K562 (cell line): ENCODE results near the gene SYNE2. TPM values are rescaled to one million over a fixed set of nuclear protein-coding genes. Genes with fewer than 3 reads are reported as not detected.

Source experiments
- ATAC-seq: fragments of 200-7000 bp; cut with Tn5 transposase; 3 replicates; pipeline ENCODE4 v1.9.1; 2020; ENCODE audit warnings: moderate library complexity
- BruUV-seq: library from RNA; stranded (reverse); fragments of 400-500 nt; replicated peaks from 2 replicates; lab custom pipeline; 2021; lab: Mats Ljungman, UMichigan
- CTCF ChIA-PET: fragments of 300-600 bp; formaldehyde crosslinking; extraction: SDS; loops from one replicate; lab custom pipeline; 2021; ENCODE audit warnings: low intra/inter-chr PET ratio; lab: Yijun Ruan, JAX
- POLR2A ChIA-PET: fragments of 300-600, 350-650 bp; sonication (Branson Sonifier 250); formaldehyde crosslinking; extraction: SDS; loops from one replicate; lab custom pipeline; 2021; ENCODE audit warnings: antibody characterized with exemption, inconsistent platforms; lab: Yijun Ruan, JAX
- DNase-seq, 4 experiments: peaks; one replicate each; pipeline versions ENCODE4 v3.0.0 to v3.0.0-alpha.2; 2011 to 2018; ENCODE audit warnings: low spot score in 3 of 4, mixed read lengths in 3 of 4; ENCODE audit errors: extremely low read depth in 1 of 4
- FAIRE-seq: peaks from 2 replicates; lab custom pipeline; 2011; peaks lifted over from hg19 to GRCh38; lab: Jason Lieb, UNC
- H2AFZ ChIP-seq: 2 replicates; pipeline ENCODE4 v1.6.0; 2011; ENCODE audit warnings: low read depth, low read length, control low read depth, inconsistent platforms
- H3K27ac ChIP-seq: fragments of 200-600 bp; 3 replicates; pipeline ENCODE4 v1.8.0; 2011; ENCODE audit warnings: low read depth, mild to moderate bottlenecking, control low read depth, inconsistent platforms, low read length, moderate library complexity, mixed read lengths; ENCODE audit errors: extremely low read depth
- H3K27me3 ChIP-seq, 2 experiments: fragments of 300-600 bp in 1 of 2; 2 replicates in 1 of 2; 3 replicates in 1 of 2; pipeline versions ENCODE4 v1.6.0 to v1.8.0; 2011; ENCODE audit warnings: inconsistent platforms in 2 of 2, low read length in 2 of 2, mild to moderate bottlenecking in 1 of 2, mixed read lengths in 1 of 2, moderate library complexity in 1 of 2; ENCODE audit not compliant: control insufficient read depth in 2 of 2, insufficient read depth in 2 of 2
- H3K36me3 ChIP-seq: fragments of 300-600 bp; 3 replicates; pipeline ENCODE4 v1.8.0; 2011; ENCODE audit warnings: mild to moderate bottlenecking, low read length, inconsistent platforms; ENCODE audit not compliant: control insufficient read depth, insufficient read depth
- H3K4me1 ChIP-seq, 2 experiments: fragments of 200-600 bp in 1 of 2; replicated peaks in 1 of 2; 2 replicates in 1 of 2; 3 replicates in 1 of 2; pipeline versions ENCODE4 v1.5.1 to v1.8.0; 2011; ENCODE audit warnings: inconsistent platforms in 2 of 2, low read length in 2 of 2, mild to moderate bottlenecking in 1 of 2, mixed read lengths in 1 of 2, moderate library complexity in 1 of 2; ENCODE audit not compliant: control insufficient read depth in 2 of 2, insufficient read depth in 2 of 2
- H3K4me2 ChIP-seq: 2 replicates; pipeline ENCODE4 v1.6.1; 2011; ENCODE audit warnings: low read length, control low read depth, inconsistent platforms, mixed read lengths; ENCODE audit not compliant: insufficient read depth
- H3K4me3 ChIP-seq: fragments of 200-600 bp; sonication (generic), shearing (Covaris generic); 2 replicates; pipeline ENCODE4 v1.5.1; 2016; ENCODE audit warnings: control low read depth, inconsistent platforms
- H3K79me2 ChIP-seq: fragments of 200-600 bp; 3 replicates; pipeline ENCODE4 v1.8.0; 2011; ENCODE audit warnings: low read length, inconsistent platforms; ENCODE audit not compliant: control insufficient read depth, insufficient read depth
- H3K9ac ChIP-seq, 2 experiments: 2 replicates each; pipeline versions ENCODE4 v1.6.0 to v1.6.1; 2011; ENCODE audit warnings: low read depth in 2 of 2, low read length in 2 of 2, control low read depth in 1 of 2, inconsistent platforms in 1 of 2, mild to moderate bottlenecking in 1 of 2, mixed read lengths in 1 of 2; ENCODE audit not compliant: insufficient read depth in 1 of 2
- H3K9me1 ChIP-seq: one replicate; pipeline ENCODE4 v1.6.0; 2011; ENCODE audit warnings: inconsistent platforms, mild to moderate bottlenecking, low read length, moderate library complexity; ENCODE audit not compliant: control insufficient read depth, insufficient read depth
- H3K9me3 ChIP-seq: replicated peaks from 2 replicates; pipeline ENCODE4 v1.5.1; 2011; ENCODE audit warnings: low read depth, low read length, inconsistent platforms; ENCODE audit not compliant: control insufficient read depth, insufficient read depth
- H4K20me1 ChIP-seq: replicated peaks from 2 replicates; pipeline ENCODE4 v1.6.1; 2011; ENCODE audit warnings: low read length, inconsistent platforms, mixed read lengths; ENCODE audit not compliant: control insufficient read depth, insufficient read depth
- DMBX1 ChIP-seq: fragments of 250-450 bp; sonication (Bioruptor Pico); IDR thresholded peaks from 2 replicates; pipeline ENCODE4 v1.8.0; 2022; ENCODE audit warnings: inconsistent platforms, mild to moderate bottlenecking, moderate library complexity, borderline replicate concordance
- HDGF ChIP-seq: fragments of 450-650 bp; IDR thresholded peaks from 2 replicates; pipeline ENCODE4 v1.6.1; 2016
- HMG20B ChIP-seq: fragments of 250-450 bp; sonication (Bioruptor Pico); IDR thresholded peaks from 2 replicates; pipeline ENCODE4 v1.5.0; 2021; ENCODE audit warnings: mild to moderate bottlenecking
- NCOA2 ChIP-seq, 2 experiments: fragments of 450-650 bp; IDR thresholded peaks; 2 replicates each; pipeline ENCODE4 v1.6.1; 2018; ENCODE audit warnings: mild to moderate bottlenecking in 2 of 2, moderate library complexity in 1 of 2; ENCODE audit not compliant: partially characterized antibody in 2 of 2
- SP2 ChIP-seq: IDR thresholded peaks from 2 replicates; pipeline ENCODE4 v1.6.1; 2011; ENCODE audit warnings: mild to moderate bottlenecking, low read depth, low read length, moderate library complexity; ENCODE audit not compliant: poor library complexity, severe bottlenecking; ENCODE audit errors: extremely low read depth
- SRF ChIP-seq, 2 experiments: fragments of 250-450, 450-650 bp in 1 of 2; sonication (Bioruptor Pico) in 1 of 2; sonication (generic) in 1 of 2; formaldehyde crosslinking; IDR thresholded peaks; 2 replicates each; pipeline versions ENCODE4 v1.5.0 to v1.5.1; 2020 to 2022; ENCODE audit warnings: mild to moderate bottlenecking in 1 of 2, missing genetic modification reagents in 1 of 2
- TOE1 ChIP-seq, 2 experiments: fragments of 450-650 bp in 1 of 2; sonication (generic) in 1 of 2; formaldehyde crosslinking in 1 of 2; IDR thresholded peaks; 2 replicates each; pipeline versions ENCODE4 v1.7.1 to v1.8.0; 2016 to 2022; ENCODE audit warnings: borderline replicate concordance in 2 of 2, mild to moderate bottlenecking in 2 of 2, antibody characterized with exemption in 1 of 2, inconsistent platforms in 1 of 2, low read depth in 1 of 2, missing genetic modification reagents in 1 of 2, moderate library complexity in 1 of 2
- ZNF444 ChIP-seq: fragments of 250-450 bp; sonication (Bioruptor Pico); IDR thresholded peaks from 2 replicates; pipeline ENCODE4 v1.4.0; 2020; ENCODE audit warnings: mild to moderate bottlenecking, moderate library complexity
- WGBS: fragments of 100-300 bp; shearing (Covaris generic); methylation state at CpG from one replicate; pipeline ENCODE4 v1.1.6; 2016; ENCODE audit warnings: low coverage, mixed read lengths; ENCODE audit not compliant: insufficient coverage; ENCODE audit errors: missing lambda C conversion rate; 5-methylcytosine and 5-hydroxymethylcytosine counted together
- in situ Hi-C: fragments of 300-500 bp; cut with MboI; formaldehyde crosslinking; loops from 4 replicates; pipeline ENCODE4 v1.15.0; 2018; ENCODE audit warnings: inconsistent platforms, mixed read lengths
- intact Hi-C: fragments of 100-400 bp; cut with micrococcal nuclease; formaldehyde crosslinking; loops from 2 replicates; pipeline ENCODE4 v1.14.2; 2022
- polyA plus RNA-seq, 8 experiments: library from polyadenylated mRNA; depleted of rRNA in 4 of 8; stranded (reverse) in 5 of 8; unstranded in 3 of 8; fragments of >200 nt; fragmentation: Nextera tagmentation in 2 of 8; fragmentation: Illumina TruSeq in 1 of 8; extraction: Ambion mirVana in 2 of 8; extraction: Trizol in 1 of 8; gene quantifications; 2 replicates each; pipeline versions ENCODE4 v1.2.1 to v1.2.3, GENCODE V29; 2011 to 2014; ENCODE audit warnings: inconsistent platforms in 1 of 8, missing spikeins in 1 of 8
- total RNA-seq, 7 experiments: library from RNA; depleted of rRNA in 6 of 7; stranded (reverse); fragments of >200 nt in 6 of 7; fragmentation: Illumina TruSeq in 2 of 7; extraction: Trizol in 2 of 7; gene quantifications; 2 replicates each; pipeline versions ENCODE4 v1.2.1 to v1.2.3, GENCODE V29; 2011 to 2021; ENCODE audit warnings: low replicate concordance in 1 of 7
- TF ChIP-seq, protein P1 (sequence below): fragments of 250-450 bp; sonication (Bioruptor Pico); IDR thresholded peaks from 2 replicates; pipeline ENCODE4 v1.4.0; 2020; ENCODE audit warnings: mild to moderate bottlenecking, moderate library complexity

Gene SYNE2
- total and polyA plus RNA-seq, 9 of the 15 experiments (the other 6 are each of a cell fraction or from before 2014, with no cell fraction given) = 0.06 to 0.53 (median 0.11) TPM

DNA sequence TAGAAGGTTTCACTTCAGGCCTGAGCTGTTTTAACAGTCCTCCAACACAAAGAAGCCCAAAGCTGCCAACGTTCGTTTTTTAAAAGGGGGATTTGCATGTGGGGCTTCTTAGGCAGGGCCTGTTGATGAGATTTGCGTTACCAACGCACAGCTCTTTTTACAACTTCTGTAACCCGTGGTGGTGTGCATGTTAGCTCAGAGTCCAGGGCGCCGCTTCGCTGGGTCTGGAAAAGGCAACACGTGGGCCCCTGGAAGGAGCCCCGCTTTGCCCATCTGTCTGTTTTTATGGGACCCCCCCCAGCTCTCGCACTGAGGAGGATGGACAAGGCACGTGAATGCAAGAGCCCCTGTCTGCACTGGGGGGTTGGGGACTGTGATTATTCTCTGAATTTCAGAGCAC, 357.4 kb downstream of the SYNE2 start:
- no peak for DNase-seq
- Histone ChIP-seq H3K4me3 (no peak overlapping the region), H3K9me3 (no peaks in the 10 kb centered on the region), H2AFZ (no peak overlapping the region), H3K27me3 (no peaks in the 10 kb centered on the region), H3K9me1 (no peaks in the 10 kb centered on the region), H3K27ac (no peak overlapping the region), H3K4me2 (no peak overlapping the region)
- 53% methylated on average over 12 of the region's 12 CpGs for WGBS
- intact Hi-C loops = no loop called here
- ATAC-seq = no peak
- no TSS peak for BruUV-seq
- no peak for TF ChIP-seq ZNF444 (CRISPR knock-in tag)
- TF ChIP-seq HMG20B (CRISPR knock-in tag) = no peak
- TF ChIP-seq DMBX1 (CRISPR knock-in tag) = no peak
- no peak for TF ChIP-seq SP2
- no peak for TF ChIP-seq TOE1 (IDR thresholded peaks at IDR 0.05; ENCODE audit: borderline replicate concordance)
- TF ChIP-seq TOE1 (CRISPR knock-in tag; IDR thresholded peaks at IDR 0.05; ENCODE audit: borderline replicate concordance, low read depth) = no peak
- no peak for TF ChIP-seq NCOA2 (IDR thresholded peaks at IDR 0.05; ENCODE audit: partially characterized antibody in 2 of 2)
- no peak for TF ChIP-seq HDGF
- TF ChIP-seq, protein P1, sequence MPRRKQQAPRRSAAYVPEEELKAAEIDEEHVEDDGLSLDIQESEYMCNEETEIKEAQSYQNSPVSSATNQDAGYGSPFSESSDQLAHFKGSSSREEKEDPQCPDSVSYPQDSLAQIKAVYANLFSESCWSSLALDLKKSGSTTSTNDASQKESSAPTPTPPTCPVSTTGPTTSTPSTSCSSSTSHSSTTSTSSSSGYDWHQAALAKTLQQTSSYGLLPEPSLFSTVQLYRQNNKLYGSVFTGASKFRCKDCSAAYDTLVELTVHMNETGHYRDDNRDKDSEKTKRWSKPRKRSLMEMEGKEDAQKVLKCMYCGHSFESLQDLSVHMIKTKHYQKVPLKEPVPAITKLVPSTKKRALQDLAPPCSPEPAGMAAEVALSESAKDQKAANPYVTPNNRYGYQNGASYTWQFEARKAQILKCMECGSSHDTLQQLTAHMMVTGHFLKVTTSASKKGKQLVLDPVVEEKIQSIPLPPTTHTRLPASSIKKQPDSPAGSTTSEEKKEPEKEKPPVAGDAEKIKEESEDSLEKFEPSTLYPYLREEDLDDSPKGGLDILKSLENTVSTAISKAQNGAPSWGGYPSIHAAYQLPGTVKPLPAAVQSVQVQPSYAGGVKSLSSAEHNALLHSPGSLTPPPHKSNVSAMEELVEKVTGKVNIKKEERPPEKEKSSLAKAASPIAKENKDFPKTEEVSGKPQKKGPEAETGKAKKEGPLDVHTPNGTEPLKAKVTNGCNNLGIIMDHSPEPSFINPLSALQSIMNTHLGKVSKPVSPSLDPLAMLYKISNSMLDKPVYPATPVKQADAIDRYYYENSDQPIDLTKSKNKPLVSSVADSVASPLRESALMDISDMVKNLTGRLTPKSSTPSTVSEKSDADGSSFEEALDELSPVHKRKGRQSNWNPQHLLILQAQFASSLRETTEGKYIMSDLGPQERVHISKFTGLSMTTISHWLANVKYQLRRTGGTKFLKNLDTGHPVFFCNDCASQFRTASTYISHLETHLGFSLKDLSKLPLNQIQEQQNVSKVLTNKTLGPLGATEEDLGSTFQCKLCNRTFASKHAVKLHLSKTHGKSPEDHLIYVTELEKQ = no peak
- no peak for TF ChIP-seq SRF (CRISPR knock-in tag; IDR thresholded peaks at IDR 0.05)
- TF ChIP-seq, all 486 proteins: peak for 0
- Histone ChIP-seq H3K9ac (no peak overlapping the region), H3K79me2 (no peaks in the 10 kb centered on the region), H4K20me1 (no peaks in the 10 kb centered on the region), H3K4me1 (peaks cover 0 to 7% of the 10 kb centered on the region in 2 experiments; a peak in 2 of 5 replicates), H3K36me3 (no peaks in the 10 kb centered on the region)
- POLR2A ChIA-PET = interaction anchor here (1.4 kb wide), 2 partner anchors 13 to 97 kb away, joined by 3 read pairs; no protein-coding TSS in a partner anchor
- in situ Hi-C loops = no loop called here
- FAIRE-seq = no peak
- CTCF ChIA-PET = no interaction called here
